Neural cell (in vitro differentiated cells): ENCODE data around the gene CLEC19A. TPM values are rescaled to one million over a fixed set of nuclear protein-coding genes. Genes with fewer than 3 reads are reported as not detected.

Source experiments
- H2AFZ ChIP-seq: fragments of 200-600, 300-800 bp; sonication (generic), shearing (Covaris generic); 2 replicates; pipeline ENCODE4 v1.6.0; 2014; ENCODE audit warnings: low read depth, mild to moderate bottlenecking, antibody characterized with exemption, low read length, moderate library complexity
- H3F3A ChIP-seq: fragments of 200-600 bp; shearing (Covaris generic); 2 replicates; pipeline ENCODE4 v1.6.1; 2016; ENCODE audit warnings: mild to moderate bottlenecking, moderate library complexity, mixed read lengths, antibody characterized with exemption, low read length; ENCODE audit not compliant: insufficient read depth, poor library complexity, severe bottlenecking
- H3K27ac ChIP-seq: fragments of 200-600, 300-800 bp; sonication (generic), shearing (Covaris generic); 2 replicates; pipeline ENCODE4 v1.5.1; 2014; ENCODE audit warnings: mild to moderate bottlenecking, low read length, moderate library complexity
- H3K27me3 ChIP-seq: fragments of 300-800, 200-600 bp; sonication (generic), shearing (Covaris generic); 2 replicates; pipeline ENCODE4 v1.6.0; 2014; ENCODE audit warnings: mild to moderate bottlenecking, low read depth, low read length, moderate library complexity; ENCODE audit not compliant: insufficient read depth
- H3K36me3 ChIP-seq: fragments of 300-800, 200-600 bp; sonication (generic), shearing (Covaris generic); 2 replicates; pipeline ENCODE4 v1.5.1; 2014; ENCODE audit warnings: mild to moderate bottlenecking, antibody characterized with exemption, low read length, moderate library complexity; ENCODE audit not compliant: insufficient read depth
- H3K4me2 ChIP-seq: fragments of 300-800, 200-600 bp; sonication (generic), shearing (Covaris generic); 2 replicates; pipeline ENCODE4 v1.6.0; 2014; ENCODE audit warnings: mild to moderate bottlenecking, low read length
- H3K4me3 ChIP-seq: fragments of 300-800, 200-600 bp; sonication (generic), shearing (Covaris generic); 2 replicates; pipeline ENCODE4 v1.5.1; 2014; ENCODE audit warnings: mild to moderate bottlenecking, low read length, moderate library complexity
- H3K79me2 ChIP-seq: fragments of 200-600 bp; shearing (Covaris generic); replicated peaks from 2 replicates; pipeline ENCODE4 v1.6.0; 2014; ENCODE audit warnings: mild to moderate bottlenecking, low read length, moderate library complexity; ENCODE audit not compliant: insufficient read depth
- H3K9ac ChIP-seq: fragments of 300-800, 200-600 bp; sonication (generic), shearing (Covaris generic); 2 replicates; pipeline ENCODE4 v1.6.1; 2016; ENCODE audit warnings: mild to moderate bottlenecking, low read length, mixed read lengths
- H3K9me2 ChIP-seq: fragments of 200-600 bp; shearing (Covaris generic); 2 replicates; pipeline ENCODE4 v1.6.1; 2016; ENCODE audit warnings: mild to moderate bottlenecking, low read length, mixed read lengths; ENCODE audit not compliant: insufficient read depth
- H3K9me3 ChIP-seq: fragments of 200-600, 300-800 bp; sonication (generic), shearing (Covaris generic); 2 replicates; pipeline ENCODE4 v1.6.1; 2016; ENCODE audit warnings: mild to moderate bottlenecking, mixed run types, low read length, moderate library complexity, mixed read lengths
- H4K20me1 ChIP-seq: fragments of 200-600 bp; shearing (Covaris generic); 2 replicates; pipeline ENCODE4 v1.6.1; 2016; ENCODE audit warnings: mild to moderate bottlenecking, mixed run types; ENCODE audit not compliant: insufficient read depth
- EP300 ChIP-seq: fragments of 450-650 bp; conservative IDR thresholded peaks from 2 replicates; pipeline ENCODE4 v1.6.1; 2014; ENCODE audit warnings: antibody characterized with exemption, mild to moderate bottlenecking, moderate library complexity; ENCODE audit not compliant: poor library complexity, severe bottlenecking
- EZH2 ChIP-seq: fragments of 200-600, 300-800 bp; shearing (Covaris generic), sonication (generic); IDR thresholded peaks from 2 replicates; pipeline ENCODE4 v1.6.1; 2014; ENCODE audit warnings: antibody characterized with exemption, low read length, borderline replicate concordance, mild to moderate bottlenecking; ENCODE audit not compliant: insufficient read depth, poor library complexity, severe bottlenecking
- MXI1 ChIP-seq: fragments of 450-650 bp; conservative IDR thresholded peaks from 2 replicates; pipeline ENCODE4 v1.6.1; 2014; ENCODE audit warnings: antibody characterized with exemption, mild to moderate bottlenecking; ENCODE audit not compliant: poor library complexity, severe bottlenecking
- POLR2AphosphoS5 ChIP-seq: IDR thresholded peaks from 2 replicates; pipeline ENCODE4 v1.6.1; 2012
- RAD21 ChIP-seq: fragments of 450-650 bp; conservative IDR thresholded peaks from 2 replicates; pipeline ENCODE4 v1.6.1; 2014; ENCODE audit warnings: antibody characterized with exemption, mild to moderate bottlenecking, moderate library complexity
- REST ChIP-seq: IDR thresholded peaks from 2 replicates; pipeline ENCODE4 v1.6.1; 2012; ENCODE audit warnings: borderline replicate concordance
- SMC3 ChIP-seq: fragments of 450-650 bp; conservative IDR thresholded peaks from 2 replicates; pipeline ENCODE4 v1.6.1; 2014; ENCODE audit warnings: antibody characterized with exemption, mild to moderate bottlenecking, moderate library complexity; ENCODE audit not compliant: poor library complexity
- TAF1 ChIP-seq: IDR thresholded peaks from 2 replicates; pipeline ENCODE4 v1.6.1; 2012; ENCODE audit warnings: low read depth
- polyA plus RNA-seq: library from polyadenylated mRNA; depleted of rRNA; stranded (reverse); fragments of >200 nt; gene quantifications from 2 replicates; pipeline ENCODE4 v1.2.3, GENCODE V29; 2014
- TF ChIP-seq, protein P1 (sequence below): fragments of 450-650 bp; IDR thresholded peaks from 2 replicates; pipeline ENCODE4 v1.5.1; 2014; ENCODE audit warnings: antibody characterized with exemption, mild to moderate bottlenecking, moderate library complexity; ENCODE audit not compliant: poor library complexity, severe bottlenecking

The CLEC19A gene
- polyA plus RNA-seq, 1 donor from 2014 or later = not detected

DNA sequence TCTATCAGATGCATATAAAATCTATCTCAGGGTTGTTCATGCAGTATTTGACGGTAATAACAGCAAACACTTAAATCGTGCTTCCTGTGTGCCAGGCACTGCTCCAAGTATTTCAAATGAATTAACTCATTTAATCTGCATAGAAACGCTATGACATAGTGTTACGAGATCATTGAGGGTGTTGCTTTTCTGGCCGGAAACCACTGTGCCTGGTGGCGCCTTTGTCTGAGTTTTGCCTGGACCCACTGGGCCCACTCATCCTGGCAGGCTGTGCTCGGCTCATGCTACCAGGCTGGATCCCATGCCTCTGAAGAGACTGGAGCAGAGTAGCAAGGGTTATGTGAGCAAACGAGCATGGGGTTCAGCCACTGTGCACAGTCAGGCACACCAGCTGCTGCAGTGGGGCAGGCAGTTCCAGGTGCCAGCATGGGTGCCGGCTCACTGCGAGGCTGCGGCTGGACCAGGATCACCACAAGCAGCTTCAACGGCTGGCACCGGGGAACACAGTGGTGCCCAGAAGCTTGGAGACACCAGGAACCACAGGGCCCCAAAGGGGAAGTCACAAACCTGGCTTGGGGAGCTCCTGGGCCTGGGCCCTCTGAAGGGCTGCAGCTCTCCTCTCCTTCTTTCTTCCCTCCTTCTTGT lies 45.9 kb upstream of the CLEC19A start:
- H3K4me3 ChIP-seq = no peak overlapping the region
- no peaks in the 10 kb centered on the region for H3F3A ChIP-seq
- H3K9me2 ChIP-seq = no peaks in the 10 kb centered on the region
- no peaks in the 10 kb centered on the region for H3K36me3 ChIP-seq
- H3K27me3 ChIP-seq = no peaks in the 10 kb centered on the region
- no peaks in the 10 kb centered on the region for H3K79me2 ChIP-seq
- no peak overlapping the region for H2AFZ ChIP-seq
- no peak overlapping the region for H3K27ac ChIP-seq
- TF ChIP-seq, protein P1, sequence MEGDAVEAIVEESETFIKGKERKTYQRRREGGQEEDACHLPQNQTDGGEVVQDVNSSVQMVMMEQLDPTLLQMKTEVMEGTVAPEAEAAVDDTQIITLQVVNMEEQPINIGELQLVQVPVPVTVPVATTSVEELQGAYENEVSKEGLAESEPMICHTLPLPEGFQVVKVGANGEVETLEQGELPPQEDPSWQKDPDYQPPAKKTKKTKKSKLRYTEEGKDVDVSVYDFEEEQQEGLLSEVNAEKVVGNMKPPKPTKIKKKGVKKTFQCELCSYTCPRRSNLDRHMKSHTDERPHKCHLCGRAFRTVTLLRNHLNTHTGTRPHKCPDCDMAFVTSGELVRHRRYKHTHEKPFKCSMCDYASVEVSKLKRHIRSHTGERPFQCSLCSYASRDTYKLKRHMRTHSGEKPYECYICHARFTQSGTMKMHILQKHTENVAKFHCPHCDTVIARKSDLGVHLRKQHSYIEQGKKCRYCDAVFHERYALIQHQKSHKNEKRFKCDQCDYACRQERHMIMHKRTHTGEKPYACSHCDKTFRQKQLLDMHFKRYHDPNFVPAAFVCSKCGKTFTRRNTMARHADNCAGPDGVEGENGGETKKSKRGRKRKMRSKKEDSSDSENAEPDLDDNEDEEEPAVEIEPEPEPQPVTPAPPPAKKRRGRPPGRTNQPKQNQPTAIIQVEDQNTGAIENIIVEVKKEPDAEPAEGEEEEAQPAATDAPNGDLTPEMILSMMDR = no peak
- TF ChIP-seq RAD21 (no peak), TAF1 (no peak), REST (no peak), SMC3 (no peak), MXI1 (no peak), EP300 (no peak), EZH2 (no peak), POLR2AphosphoS5 (no peak)
- H3K9me3 ChIP-seq = peaks cover 3% of the 10 kb centered on the region
- H3K9ac ChIP-seq = no peak overlapping the region
- H3K4me2 ChIP-seq = no peak overlapping the region
- no peaks in the 10 kb centered on the region for H4K20me1 ChIP-seq

- Histone ChIP-seq H3K27me3 (no peaks in the 10 kb centered on the region), H3K27ac (no peak overlapping the region)
- TF ChIP-seq MXI1 = no peak
- TF ChIP-seq TAF1 = no peak
- TF ChIP-seq EZH2 = no peak
- TF ChIP-seq EP300 = no peak
- no peak for TF ChIP-seq POLR2AphosphoS5
- TF ChIP-seq, protein P1 = no peak
These were observed 45.0 kb upstream of the CLEC19A start for GRCh38 chr16:19240494-19240893.

More at GRCh38 chr16:19240494-19240893, 45.0 kb upstream of the CLEC19A start:
- Histone ChIP-seq H3K9ac (no peak overlapping the region), H3K4me2 (no peak overlapping the region), H2AFZ (no peak overlapping the region), H3K79me2 (no peaks in the 10 kb centered on the region), H3K9me3 (no peaks in the 10 kb centered on the region), H3F3A (no peaks in the 10 kb centered on the region), H3K9me2 (no peaks in the 10 kb centered on the region), H4K20me1 (no peaks in the 10 kb centered on the region), H3K4me3 (no peak overlapping the region), H3K36me3 (no peaks in the 10 kb centered on the region)
